Colonic mucosa (tissue), 4 donors: Measurements from ENCODE around the gene ITGA11. TPM values are rescaled to one million over a fixed set of nuclear protein-coding genes. Genes with fewer than 3 reads are reported as not detected.

Source experiments
- DNase-seq: peaks from one replicate; pipeline ENCODE4 v3.0.0-alpha.2; 2020
- H3K27ac ChIP-seq: fragments of 200-600 bp; one replicate; pipeline ENCODE4 v1.8.0; 2021
- H3K27me3 ChIP-seq: fragments of 200-600 bp; one replicate; pipeline ENCODE4 v1.8.0; 2021
- H3K36me3 ChIP-seq: fragments of 200-600 bp; one replicate; pipeline ENCODE4 v1.8.0; 2021
- H3K4me1 ChIP-seq: fragments of 200-600 bp; one replicate; pipeline ENCODE4 v1.8.0; 2021; ENCODE audit warnings: mild to moderate bottlenecking
- H3K4me3 ChIP-seq: fragments of 200-600 bp; one replicate; pipeline ENCODE4 v1.8.0; 2021
- H3K9ac ChIP-seq, 2 donors: one replicate each; pipeline ENCODE4 v1.7.0; 2013; ENCODE audit warnings: control low read depth in 2 of 2, low read depth in 2 of 2, low read length in 2 of 2
- H3K9me3 ChIP-seq: fragments of 200-600 bp; one replicate; pipeline ENCODE4 v1.8.0; 2021
- CTCF ChIP-seq: fragments of 200-600 bp; IDR thresholded peaks from one replicate; pipeline ENCODE4 v1.8.0; 2022; ENCODE audit warnings: antibody characterized with exemption, mild to moderate bottlenecking
- intact Hi-C: fragments of 100-400 bp; cut with DNase I; formaldehyde crosslinking; loops from one replicate; pipeline ENCODE4 v1.14.1; 2022
- total RNA-seq, 2 donors: library from RNA; stranded (reverse); fragmentation: NEBNext Ultra II Directional in 1 of 2; extraction: Animal tissue kit (Norgen Biotek cat#: 25700) in 1 of 2; gene quantifications; one replicate each; pipeline ENCODE4 v1.2.1, GENCODE V29; 2021
- donor health status: healthy.
- donor health status: DM: no; HTN: no; CAD: no.
- donor health status: DM: no; HTN: no; CAD: no.

ITGA11 gene
- total RNA-seq, 2 donors from 2014 or later = 2.4 to 4.1 TPM

- DNase-seq = no peak
- Histone ChIP-seq H3K27ac (no peak overlapping the region), H3K4me1 (no peaks in the 10 kb centered on the region), H3K27me3 (no peaks in the 10 kb centered on the region), H3K4me3 (no peak overlapping the region), H3K9ac (no peak overlapping the region), H3K9me3 (no peaks in the 10 kb centered on the region), H3K36me3 (no peaks in the 10 kb centered on the region)
- intact Hi-C loops = no loop called here
- TF ChIP-seq CTCF = no peak
Observed at GRCh38 chr15:68336516-68336915, 95.4 kb downstream of the ITGA11 start.

GRCh38 chr15:68335655-68336054, 96.3 kb downstream of the ITGA11 start:
- H3K9ac ChIP-seq = no peak overlapping the region
- DNase-seq = no peak
- no peak overlapping the region for H3K27ac ChIP-seq
- no peaks in the 10 kb centered on the region for H3K9me3 ChIP-seq
- H3K4me3 ChIP-seq = no peak overlapping the region
- H3K36me3 ChIP-seq = no peaks in the 10 kb centered on the region
- no peaks in the 10 kb centered on the region for H3K4me1 ChIP-seq
- no peak for TF ChIP-seq CTCF
- no peaks in the 10 kb centered on the region for H3K27me3 ChIP-seq
- intact Hi-C loops = no loop called here

GRCh38 chr15:68335251-68335650, 96.7 kb downstream of the ITGA11 start:
- no peak overlapping the region for H3K27ac ChIP-seq
- no peaks in the 10 kb centered on the region for H3K9me3 ChIP-seq

GRCh38 chr15:68334661-68335124, 97.3 kb downstream of the ITGA11 start:
- Histone ChIP-seq H3K36me3 (no peaks in the 10 kb centered on the region), H3K27me3 (no peaks in the 10 kb centered on the region), H3K4me3 (no peak overlapping the region), H3K4me1 (no peaks in the 10 kb centered on the region), H3K9me3 (no peaks in the 10 kb centered on the region), H3K9ac (no peak overlapping the region), H3K27ac (no peak overlapping the region)
- no peak for DNase-seq
- intact Hi-C loops = no loop called here
- no peak for TF ChIP-seq CTCF

More at GRCh38 chr15:68335251-68335650, 96.7 kb downstream of the ITGA11 start:
- H3K27me3 ChIP-seq = no peaks in the 10 kb centered on the region
- no peak overlapping the region for H3K4me3 ChIP-seq
- H3K9ac ChIP-seq = no peak overlapping the region
- no peak for TF ChIP-seq CTCF
- DNase-seq = no peak
- intact Hi-C loops = no loop called here
- no peaks in the 10 kb centered on the region for H3K4me1 ChIP-seq
- no peaks in the 10 kb centered on the region for H3K36me3 ChIP-seq

- no peaks in the 10 kb centered on the region for H3K4me1 ChIP-seq
- no peak for TF ChIP-seq CTCF
- DNase-seq = no peak
- no peaks in the 10 kb centered on the region for H3K27me3 ChIP-seq
- H3K4me3 ChIP-seq = no peak overlapping the region
- H3K9me3 ChIP-seq = no peaks in the 10 kb centered on the region
- no peak overlapping the region for H3K27ac ChIP-seq
- intact Hi-C loops = no loop called here
- H3K9ac ChIP-seq = no peak overlapping the region
- H3K36me3 ChIP-seq = no peaks in the 10 kb centered on the region
Observed at GRCh38 chr15:68333775-68334470, 98.0 kb downstream of the ITGA11 start.
